ENCODE data around the gene MYO9A.

DNA sequence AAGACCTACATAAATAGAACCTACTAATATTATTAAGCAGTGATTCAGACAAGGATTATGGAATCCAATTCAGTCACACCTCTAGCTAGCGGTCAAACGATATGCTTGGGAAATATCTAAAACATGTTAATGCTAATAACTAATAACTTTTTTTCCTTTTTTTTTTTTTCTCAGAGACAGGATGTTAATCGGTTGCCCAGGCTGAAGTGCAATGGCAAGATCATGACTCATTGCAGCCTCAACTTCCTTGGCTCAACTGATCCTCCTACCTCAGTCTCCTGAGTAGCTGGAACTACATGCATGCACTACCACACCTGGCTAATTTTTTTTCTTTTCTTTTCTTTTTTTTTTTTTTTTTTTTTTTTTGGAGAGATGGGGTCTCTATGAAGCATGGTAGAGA is 183.5 kb downstream of the MYO9A start:
- TF ChIP-seq, protein P1, sequence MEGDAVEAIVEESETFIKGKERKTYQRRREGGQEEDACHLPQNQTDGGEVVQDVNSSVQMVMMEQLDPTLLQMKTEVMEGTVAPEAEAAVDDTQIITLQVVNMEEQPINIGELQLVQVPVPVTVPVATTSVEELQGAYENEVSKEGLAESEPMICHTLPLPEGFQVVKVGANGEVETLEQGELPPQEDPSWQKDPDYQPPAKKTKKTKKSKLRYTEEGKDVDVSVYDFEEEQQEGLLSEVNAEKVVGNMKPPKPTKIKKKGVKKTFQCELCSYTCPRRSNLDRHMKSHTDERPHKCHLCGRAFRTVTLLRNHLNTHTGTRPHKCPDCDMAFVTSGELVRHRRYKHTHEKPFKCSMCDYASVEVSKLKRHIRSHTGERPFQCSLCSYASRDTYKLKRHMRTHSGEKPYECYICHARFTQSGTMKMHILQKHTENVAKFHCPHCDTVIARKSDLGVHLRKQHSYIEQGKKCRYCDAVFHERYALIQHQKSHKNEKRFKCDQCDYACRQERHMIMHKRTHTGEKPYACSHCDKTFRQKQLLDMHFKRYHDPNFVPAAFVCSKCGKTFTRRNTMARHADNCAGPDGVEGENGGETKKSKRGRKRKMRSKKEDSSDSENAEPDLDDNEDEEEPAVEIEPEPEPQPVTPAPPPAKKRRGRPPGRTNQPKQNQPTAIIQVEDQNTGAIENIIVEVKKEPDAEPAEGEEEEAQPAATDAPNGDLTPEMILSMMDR (IDR thresholded peaks at IDR 0.05 in 2 of 3, conservative IDR thresholded peaks at IDR 0.05 in 1 of 3; ENCODE audit: borderline replicate concordance in 1 of 3, insufficient read depth in 1 of 3, low read depth in 2 of 3, low read length in 2 of 3) = no peak
- no peak for TF ChIP-seq JUND (IDR thresholded peaks at IDR 0.05)
- no peak for TF ChIP-seq EZH2 (IDR thresholded peaks at IDR 0.05)
- TF ChIP-seq POLR2AphosphoS5 (IDR thresholded peaks at IDR 0.05; ENCODE audit: low read depth, low read length) = no peak
- TF ChIP-seq, protein P2, sequence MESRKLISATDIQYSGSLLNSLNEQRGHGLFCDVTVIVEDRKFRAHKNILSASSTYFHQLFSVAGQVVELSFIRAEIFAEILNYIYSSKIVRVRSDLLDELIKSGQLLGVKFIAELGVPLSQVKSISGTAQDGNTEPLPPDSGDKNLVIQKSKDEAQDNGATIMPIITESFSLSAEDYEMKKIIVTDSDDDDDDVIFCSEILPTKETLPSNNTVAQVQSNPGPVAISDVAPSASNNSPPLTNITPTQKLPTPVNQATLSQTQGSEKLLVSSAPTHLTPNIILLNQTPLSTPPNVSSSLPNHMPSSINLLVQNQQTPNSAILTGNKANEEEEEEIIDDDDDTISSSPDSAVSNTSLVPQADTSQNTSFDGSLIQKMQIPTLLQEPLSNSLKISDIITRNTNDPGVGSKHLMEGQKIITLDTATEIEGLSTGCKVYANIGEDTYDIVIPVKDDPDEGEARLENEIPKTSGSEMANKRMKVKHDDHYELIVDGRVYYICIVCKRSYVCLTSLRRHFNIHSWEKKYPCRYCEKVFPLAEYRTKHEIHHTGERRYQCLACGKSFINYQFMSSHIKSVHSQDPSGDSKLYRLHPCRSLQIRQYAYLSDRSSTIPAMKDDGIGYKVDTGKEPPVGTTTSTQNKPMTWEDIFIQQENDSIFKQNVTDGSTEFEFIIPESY (IDR thresholded peaks at IDR 0.05; ENCODE audit: extremely low read depth, insufficient replicate concordance, low read length) = no peak
- TF ChIP-seq, protein P3, sequence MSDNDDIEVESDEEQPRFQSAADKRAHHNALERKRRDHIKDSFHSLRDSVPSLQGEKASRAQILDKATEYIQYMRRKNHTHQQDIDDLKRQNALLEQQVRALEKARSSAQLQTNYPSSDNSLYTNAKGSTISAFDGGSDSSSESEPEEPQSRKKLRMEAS (IDR thresholded peaks at IDR 0.05) = no peak
- TF ChIP-seq SP1 (IDR thresholded peaks at IDR 0.05; ENCODE audit: low read depth) = no peak
- no peak for TF ChIP-seq EZH2phosphoT487 (IDR thresholded peaks at IDR 0.05; ENCODE audit: borderline replicate concordance)
- no peak for TF ChIP-seq ELF1 (IDR thresholded peaks at IDR 0.05; ENCODE audit: borderline replicate concordance, low read depth)
- TF ChIP-seq POLR2A (IDR thresholded peaks at IDR 0.05; ENCODE audit: borderline replicate concordance, extremely low read depth, insufficient read depth, insufficient read length) = no peak
- TF ChIP-seq SIN3A (IDR thresholded peaks at IDR 0.05; ENCODE audit: low read depth) = no peak
- no peak for TF ChIP-seq RAD21 (IDR thresholded peaks at IDR 0.05; ENCODE audit: low read depth)
